DMS53 treated with DMSO at 0.1 percent for 48 hours (cell line): ENCODE measurements around the gene FAXDC2.

Source experiments
- DNase-seq: peaks from one replicate; lab custom pipeline; 2025; ENCODE audit not compliant: unreplicated experiment; lab: John Stamatoyannopoulos, UW

FAXDC2 gene

GRCh38 chr5:154850255-154851062, at the start of gene FAXDC2:
Gene FAXDC2 (minus strand): TSS chr5:154850603. CDS start chr5:154838178, 12,425 bp downstream.
- DNase-seq: no peak

GRCh38 chr5:154900066-154900465, 49.7 kb upstream of the FAXDC2 start:
- DNase-seq: no peak

GRCh38 chr5:154899151-154899816, 48.9 kb upstream of the FAXDC2 start:
- no peak for DNase-seq

- DNase-seq: no peak
Observed at GRCh38 chr5:154898210-154898609, 47.8 kb upstream of the FAXDC2 start.

GRCh38 chr5:154896562-154897165, 46.3 kb upstream of the FAXDC2 start:
- DNase-seq: no peak

- DNase-seq: no peak
Observed at GRCh38 chr5:154895606-154896561, 45.5 kb upstream of the FAXDC2 start.

GRCh38 chr5:154893381-154893780, 43.0 kb upstream of the FAXDC2 start:
- no peak for DNase-seq

- no peak for DNase-seq
Observed at GRCh38 chr5:154892369-154892771, 42.0 kb upstream of the FAXDC2 start.

GRCh38 chr5:154885439-154885838, 35.0 kb upstream of the FAXDC2 start:
- DNase-seq: no peak

GRCh38 chr5:154884424-154884823, 34.0 kb upstream of the FAXDC2 start:
- no peak for DNase-seq

- DNase-seq: no peak
Observed at GRCh38 chr5:154881986-154882385, 31.6 kb upstream of the FAXDC2 start.

- no peak for DNase-seq
Observed at GRCh38 chr5:154878642-154879335, 28.4 kb upstream of the FAXDC2 start.

GRCh38 chr5:154873791-154874331, 23.5 kb upstream of the FAXDC2 start:
- DNase-seq: no peak

GRCh38 chr5:154871734-154872133, 21.3 kb upstream of the FAXDC2 start:
- no peak for DNase-seq

- DNase-seq: no peak
Observed at GRCh38 chr5:154868702-154869101, 18.3 kb upstream of the FAXDC2 start.

- DNase-seq: no peak
Observed at GRCh38 chr5:154866841-154867240, 16.4 kb upstream of the FAXDC2 start.

- DNase-seq: no peak
Observed at GRCh38 chr5:154865466-154866184, 15.2 kb upstream of the FAXDC2 start.

GRCh38 chr5:154863291-154864080, 13.1 kb upstream of the FAXDC2 start:
- no peak for DNase-seq

GRCh38 chr5:154862766-154863165, 12.4 kb upstream of the FAXDC2 start:
- DNase-seq: no peak
